Measurements from ENCODE around the gene MTERF2.

Gene MTERF2

DNA sequence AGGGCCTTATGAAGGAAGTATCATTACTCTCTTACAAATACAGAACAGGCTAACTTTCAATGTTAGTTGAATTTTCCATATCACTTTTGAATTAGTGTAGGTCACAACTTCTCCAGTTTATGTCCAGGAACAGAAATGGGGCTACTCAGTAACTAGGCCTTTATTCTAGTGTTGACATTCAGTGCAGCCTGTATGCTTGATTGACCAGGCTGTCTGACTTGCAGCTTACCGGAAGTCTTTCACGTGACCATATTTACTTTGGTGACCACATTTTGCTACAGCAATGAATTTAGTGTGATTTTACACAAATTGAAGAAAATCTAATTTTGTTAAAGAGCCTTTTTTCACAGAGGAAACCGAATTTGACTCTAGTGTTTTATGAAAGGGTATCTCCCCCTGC, 12.4 kb downstream of the MTERF2 start:
- WGBS, 2 experiments (ENCODE audit: insufficient coverage in 2 of 2): 100% methylated on average over 1 of the region's 3 CpGs; no CpG with 5 or more reads in 1 of the 2 experiments
- Histone ChIP-seq H3K4me3 (ENCODE audit: extremely low read depth, insufficient read depth, low read length, poor library complexity, severe bottlenecking) (no peak overlapping the region), H3K27ac (ENCODE audit: low read depth, low read length, severe bottlenecking) (no peak overlapping the region), H3K4me1 (ENCODE audit: control insufficient read depth, insufficient read depth, low read length, poor library complexity, severe bottlenecking) (no peaks in the 10 kb centered on the region), H3K36me3 (ENCODE audit: control insufficient read depth, insufficient read depth, low read length) (peaks cover 44% of the 10 kb centered on the region), H3K9me3 (ENCODE audit: control insufficient read depth, low read length) (no peaks in the 10 kb centered on the region)

DNA sequence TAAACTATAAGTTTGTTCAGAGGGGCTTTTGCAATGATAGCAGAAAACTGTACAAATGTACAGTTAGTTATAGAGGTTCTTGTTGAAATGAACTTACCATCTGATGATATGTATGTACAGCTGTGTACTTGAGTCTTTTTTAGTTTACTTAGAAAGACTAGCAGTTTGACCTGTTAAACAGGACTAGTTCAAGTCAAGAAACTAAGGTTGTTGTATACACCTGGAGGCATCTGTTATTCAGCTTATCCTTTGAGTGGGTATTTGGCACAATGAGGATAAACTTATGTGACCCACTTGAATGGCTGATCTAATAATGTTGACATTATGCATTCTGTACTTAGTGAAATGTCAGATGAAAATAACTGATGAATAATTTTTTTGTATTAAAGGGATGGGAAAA, 13.4 kb downstream of the MTERF2 start:
- no peak overlapping the region for H3K4me3 ChIP-seq (ENCODE audit: extremely low read depth, insufficient read depth, low read length, poor library complexity, severe bottlenecking)
- no peaks in the 10 kb centered on the region for H3K9me3 ChIP-seq (ENCODE audit: control insufficient read depth, low read length)
- no peaks in the 10 kb centered on the region for H3K4me1 ChIP-seq (ENCODE audit: control insufficient read depth, insufficient read depth, low read length, poor library complexity, severe bottlenecking)
- no peak overlapping the region for H3K27ac ChIP-seq (ENCODE audit: low read depth, low read length, severe bottlenecking)
- peaks cover 45% of the 10 kb centered on the region for H3K36me3 ChIP-seq (ENCODE audit: control insufficient read depth, insufficient read depth, low read length)

DNA sequence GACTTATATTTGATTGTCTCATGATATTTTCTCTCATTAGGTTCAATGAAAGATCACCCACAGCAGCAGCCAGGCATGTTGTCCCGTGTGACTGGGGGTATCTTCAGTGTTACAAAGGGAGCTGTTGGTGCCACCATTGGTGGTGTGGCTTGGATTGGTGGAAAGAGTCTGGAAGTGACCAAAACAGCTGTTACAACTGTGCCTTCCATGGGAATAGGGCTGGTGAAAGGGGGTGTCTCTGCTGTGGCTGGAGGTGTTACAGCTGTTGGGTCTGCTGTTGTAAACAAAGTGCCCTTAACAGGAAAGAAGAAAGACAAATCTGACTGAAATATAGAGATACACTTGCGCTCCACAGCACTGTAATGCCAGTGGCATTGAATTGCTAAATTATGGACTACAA, 15.9 kb downstream of the MTERF2 start:
- WGBS, 2 experiments (ENCODE audit: insufficient coverage in 2 of 2): 100% methylated on average over 2 of the region's 2 CpGs
- H3K9me3 ChIP-seq (ENCODE audit: control insufficient read depth, low read length): no peaks in the 10 kb centered on the region
- H3K27ac ChIP-seq (ENCODE audit: low read depth, low read length, severe bottlenecking): no peak overlapping the region
- H3K36me3 ChIP-seq (ENCODE audit: control insufficient read depth, insufficient read depth, low read length): peaks cover 65% of the 10 kb centered on the region
- H3K4me1 ChIP-seq (ENCODE audit: control insufficient read depth, insufficient read depth, low read length, poor library complexity, severe bottlenecking): no peaks in the 10 kb centered on the region
- H3K4me3 ChIP-seq (ENCODE audit: extremely low read depth, insufficient read depth, low read length, poor library complexity, severe bottlenecking): no peak overlapping the region

DNA sequence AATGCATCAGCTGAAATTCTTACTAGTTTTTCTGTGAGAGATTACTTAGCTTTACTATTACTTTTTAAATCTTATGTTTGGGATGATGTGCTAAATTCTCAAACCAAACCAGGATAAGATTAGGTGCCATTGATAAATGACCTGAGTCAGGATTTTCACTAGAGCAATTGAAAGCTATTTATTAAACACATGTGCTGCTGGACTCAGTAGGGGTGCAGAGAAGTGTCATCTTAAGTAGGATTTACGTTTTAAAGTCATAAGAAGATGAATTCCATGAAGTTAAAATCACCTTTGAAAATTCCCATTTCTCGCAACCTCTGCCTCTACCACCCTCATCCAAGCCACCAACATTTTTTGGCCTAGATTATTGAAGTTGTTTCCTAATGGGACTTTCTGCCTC, 22.4 kb downstream of the MTERF2 start:
- Histone ChIP-seq H3K27ac (ENCODE audit: low read depth, low read length, severe bottlenecking) (no peak overlapping the region), H3K36me3 (ENCODE audit: control insufficient read depth, insufficient read depth, low read length) (peaks cover 70% of the 10 kb centered on the region), H3K4me3 (ENCODE audit: extremely low read depth, insufficient read depth, low read length, poor library complexity, severe bottlenecking) (no peak overlapping the region), H3K9me3 (ENCODE audit: control insufficient read depth, low read length) (no peaks in the 10 kb centered on the region), H3K4me1 (ENCODE audit: control insufficient read depth, insufficient read depth, low read length, poor library complexity, severe bottlenecking) (no peaks in the 10 kb centered on the region)
- WGBS, 2 experiments (ENCODE audit: insufficient coverage in 2 of 2): 92% methylated on average over 2 of the region's 2 CpGs; no CpG with 5 or more reads in 1 of the 2 experiments

- Histone ChIP-seq H3K9me3 (ENCODE audit: control insufficient read depth, low read length) (no peaks in the 10 kb centered on the region), H3K4me3 (ENCODE audit: extremely low read depth, insufficient read depth, low read length, poor library complexity, severe bottlenecking) (no peak overlapping the region), H3K4me1 (ENCODE audit: control insufficient read depth, insufficient read depth, low read length, poor library complexity, severe bottlenecking) (no peaks in the 10 kb centered on the region), H3K27ac (ENCODE audit: low read depth, low read length, severe bottlenecking) (no peak overlapping the region), H3K36me3 (ENCODE audit: control insufficient read depth, insufficient read depth, low read length) (peaks cover 59% of the 10 kb centered on the region)
- WGBS, 2 experiments (ENCODE audit: insufficient coverage in 2 of 2): 87 to 95% methylated on average over 2 of the region's 3 CpGs
Measured at GRCh38 chr12:106962286-106962685, 24.7 kb downstream of the MTERF2 start.

DNA sequence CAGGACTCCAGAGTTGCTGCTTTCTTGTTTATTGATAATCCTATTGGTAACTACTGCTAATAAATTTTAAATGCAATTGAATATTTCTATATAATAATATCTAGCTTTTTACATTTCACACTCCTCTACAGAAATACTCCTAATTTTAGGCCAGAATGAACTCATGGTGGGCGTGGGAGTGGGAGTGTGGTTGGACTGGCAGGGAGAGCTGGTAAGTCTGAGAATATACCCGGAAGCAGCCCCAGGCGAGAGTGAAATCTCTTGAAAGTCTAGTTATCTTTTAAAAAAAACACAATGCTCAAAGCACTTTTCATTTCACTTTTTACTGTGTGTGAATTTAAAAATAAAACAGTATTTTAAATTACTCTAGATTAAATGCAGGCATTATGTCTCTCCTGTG, 26.5 kb downstream of the MTERF2 start:
- Histone ChIP-seq H3K4me3 (ENCODE audit: extremely low read depth, insufficient read depth, low read length, poor library complexity, severe bottlenecking) (no peak overlapping the region), H3K36me3 (ENCODE audit: control insufficient read depth, insufficient read depth, low read length) (peaks cover 45% of the 10 kb centered on the region), H3K4me1 (ENCODE audit: control insufficient read depth, insufficient read depth, low read length, poor library complexity, severe bottlenecking) (no peaks in the 10 kb centered on the region), H3K27ac (ENCODE audit: low read depth, low read length, severe bottlenecking) (no peak overlapping the region), H3K9me3 (ENCODE audit: control insufficient read depth, low read length) (no peaks in the 10 kb centered on the region)
- WGBS, 2 experiments (ENCODE audit: insufficient coverage in 2 of 2): no CpG with 5 or more reads among the region's 3 CpGs

- Histone ChIP-seq H3K27ac (ENCODE audit: low read depth, low read length, severe bottlenecking) (no peak overlapping the region), H3K4me3 (ENCODE audit: extremely low read depth, insufficient read depth, low read length, poor library complexity, severe bottlenecking) (peak overlapping the region; percentile 98)
- no CpG with 5 or more reads among the region's 1 CpG for WGBS, 2 experiments (ENCODE audit: insufficient coverage in 2 of 2)
Measured at GRCh38 chr12:106957583-106957982, 29.4 kb downstream of the MTERF2 start.

DNA sequence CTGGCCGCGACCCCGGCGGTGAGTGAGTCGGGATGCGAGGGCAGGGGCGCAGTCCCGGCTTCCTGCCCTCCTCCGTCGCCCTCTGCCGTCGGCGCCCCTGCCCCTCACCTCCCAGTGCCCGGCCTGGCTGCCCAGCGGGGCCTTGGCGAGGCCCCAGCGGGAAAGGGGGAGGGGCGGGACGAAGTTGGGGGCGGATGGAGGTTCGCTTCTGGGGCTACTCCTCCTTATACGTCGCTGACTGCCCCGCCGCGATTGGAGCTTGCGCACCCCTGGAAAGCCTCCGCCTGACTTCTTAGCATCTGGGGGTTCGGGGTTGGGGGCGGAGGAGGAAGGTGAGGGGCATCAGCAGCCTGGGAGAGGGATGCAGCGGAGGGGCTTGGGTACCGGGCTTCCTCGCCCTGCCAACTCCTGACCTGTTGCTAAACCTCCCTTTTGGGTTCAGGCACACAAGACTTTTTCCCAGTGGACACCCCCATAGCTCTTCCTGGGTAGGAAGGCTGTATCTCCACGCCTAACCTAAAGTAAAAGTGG, 30.8 kb downstream of the MTERF2 start:
- H3K36me3 ChIP-seq (ENCODE audit: control insufficient read depth, insufficient read depth, low read length): peaks cover 23% of the 10 kb centered on the region
- H3K9me3 ChIP-seq (ENCODE audit: control insufficient read depth, low read length): no peaks in the 10 kb centered on the region
- H3K4me3 ChIP-seq (ENCODE audit: extremely low read depth, insufficient read depth, low read length, poor library complexity, severe bottlenecking): peak overlapping the region; percentile 98
- WGBS, 2 experiments (ENCODE audit: insufficient coverage in 2 of 2): 0% methylated on average over 4 to 26 of the region's 34 CpGs
- no peaks in the 10 kb centered on the region for H3K4me1 ChIP-seq (ENCODE audit: control insufficient read depth, insufficient read depth, low read length, poor library complexity, severe bottlenecking)
- H3K27ac ChIP-seq (ENCODE audit: low read depth, low read length, severe bottlenecking): peak overlapping the region; percentile 99

More at GRCh38 chr12:106957583-106957982, 29.4 kb downstream of the MTERF2 start:
- Histone ChIP-seq H3K4me1 (ENCODE audit: control insufficient read depth, insufficient read depth, low read length, poor library complexity, severe bottlenecking) (no peaks in the 10 kb centered on the region), H3K36me3 (ENCODE audit: control insufficient read depth, insufficient read depth, low read length) (peaks cover 27% of the 10 kb centered on the region), H3K9me3 (ENCODE audit: control insufficient read depth, low read length) (no peaks in the 10 kb centered on the region)

GRCh38 chr12:106955377-106956047, 31.4 kb downstream of the MTERF2 start, which contains the start of gene TMEM263:
Gene TMEM263, plus strand, starts transcription at chr12:106955907. Its CDS starts 11,210 bp downstream, at chr12:106967117.
- Histone ChIP-seq H3K4me3 (ENCODE audit: extremely low read depth, insufficient read depth, low read length, poor library complexity, severe bottlenecking) (peak within 1 kb of the TSS; percentile 98), H3K9me3 (ENCODE audit: control insufficient read depth, low read length) (no peaks in the 10 kb centered on the region), H3K36me3 (ENCODE audit: control insufficient read depth, insufficient read depth, low read length) (peaks cover 18% of the 10 kb centered on the region), H3K4me1 (ENCODE audit: control insufficient read depth, insufficient read depth, low read length, poor library complexity, severe bottlenecking) (no peaks in the 10 kb centered on the region), H3K27ac (ENCODE audit: low read depth, low read length, severe bottlenecking) (peak within 1 kb of the TSS; percentile 99)
- 1% methylated on average over 54 to 59 of the region's 88 CpGs for WGBS, 2 experiments (ENCODE audit: insufficient coverage in 2 of 2)

DNA sequence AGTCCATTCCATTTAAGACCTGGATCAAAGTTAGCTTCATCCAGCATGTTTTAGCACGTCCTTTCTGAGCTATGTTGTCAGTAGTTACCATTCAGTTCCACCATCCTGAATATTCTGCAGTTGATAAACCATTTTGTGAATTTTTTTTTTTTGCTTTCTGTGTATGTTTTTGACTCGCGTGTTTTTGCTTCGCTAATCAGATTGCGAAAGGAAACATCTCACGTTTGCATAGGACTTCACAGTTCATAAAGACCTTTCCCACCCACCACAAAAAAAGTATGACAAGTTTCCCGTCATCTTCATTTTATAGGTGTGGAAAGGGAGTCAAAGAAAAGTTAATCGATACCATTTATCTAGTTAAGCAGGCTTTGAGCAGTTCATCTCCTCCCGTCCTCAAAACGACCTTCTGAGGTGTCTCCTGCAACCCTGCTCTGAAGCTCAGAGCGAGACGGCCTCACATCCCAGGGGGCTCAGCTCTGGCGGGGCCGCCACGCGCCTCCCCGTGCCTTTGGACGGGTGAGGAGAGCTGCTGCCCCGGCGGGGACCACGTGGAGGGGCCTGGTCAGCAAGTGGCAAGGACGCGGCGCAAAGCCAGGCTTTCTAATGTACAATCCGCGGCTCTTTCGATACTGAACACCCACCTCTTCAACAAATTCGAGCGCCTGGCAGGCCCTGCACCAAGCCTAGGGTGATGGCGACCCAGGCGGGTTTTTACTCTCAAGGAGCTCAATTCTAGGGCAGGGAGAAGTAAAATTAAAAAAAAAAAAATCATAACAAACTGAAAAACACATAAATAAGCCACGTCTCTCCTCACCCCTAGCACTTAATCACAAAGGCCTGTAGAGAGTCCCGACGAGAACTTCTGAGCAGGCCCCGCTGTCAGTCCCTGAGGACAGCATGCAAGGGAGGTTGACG, 32.2 kb downstream of the MTERF2 start:
- Histone ChIP-seq H3K4me3 (ENCODE audit: extremely low read depth, insufficient read depth, low read length, poor library complexity, severe bottlenecking) (peak overlapping the region; percentile 98), H3K9me3 (ENCODE audit: control insufficient read depth, low read length) (no peaks in the 10 kb centered on the region), H3K27ac (ENCODE audit: low read depth, low read length, severe bottlenecking) (peak overlapping the region; percentile 99), H3K4me1 (ENCODE audit: control insufficient read depth, insufficient read depth, low read length, poor library complexity, severe bottlenecking) (no peaks in the 10 kb centered on the region), H3K36me3 (ENCODE audit: control insufficient read depth, insufficient read depth, low read length) (peaks cover 11% of the 10 kb centered on the region)
- WGBS, 2 experiments (ENCODE audit: insufficient coverage in 2 of 2): 71 to 84% methylated on average over 15 to 17 of the region's 36 CpGs
